Common myeloid progenitor, CD34-positive (primary cell): Measurements from ENCODE around the gene RBM39.

ENCODE experiments used
- CTCF ChIA-PET: fragments of 350-600 bp; sonication (Branson Sonifier 250); formaldehyde crosslinking; loops from one replicate; lab custom pipeline; 2021; ENCODE audit warnings: antibody characterized with exemption; lab: Charles Lee
- POLR2A ChIA-PET: fragments of 350-600 bp; sonication (Branson Sonifier 250); formaldehyde crosslinking; loops from one replicate; lab custom pipeline; 2021; ENCODE audit warnings: antibody characterized with exemption; lab: Charles Lee
- DNase-seq, 3 donors: peaks; one replicate each; pipeline versions ENCODE4 v3.0.0 to v3.0.0-alpha.2; 2013
- H3K27ac ChIP-seq, 2 experiments: 1 replicate in 1 of 2; 2 replicates in 1 of 2; pipeline ENCODE4 v1.7.0; 2013; ENCODE audit warnings: inconsistent platforms in 2 of 2, low read length in 2 of 2, mild to moderate bottlenecking in 2 of 2, low read depth in 1 of 2, moderate library complexity in 1 of 2; ENCODE audit not compliant: severe bottlenecking in 2 of 2, insufficient read depth in 1 of 2, poor library complexity in 1 of 2
- H3K27me3 ChIP-seq, 5 experiments: replicated peaks in 2 of 5; 1 replicate in 3 of 5; 2 replicates in 2 of 5; pipeline versions ENCODE4 v1.6.1 to v1.7.0; 2013; ENCODE audit warnings: low read length in 4 of 5, mild to moderate bottlenecking in 2 of 5, moderate library complexity in 2 of 5, inconsistent platforms in 1 of 5; ENCODE audit not compliant: insufficient read depth in 5 of 5, control insufficient read depth in 4 of 5
- H3K36me3 ChIP-seq, 4 experiments: 1 replicate in 2 of 4; 2 replicates in 2 of 4; pipeline versions ENCODE4 v1.6.1 to v1.7.0; 2013; ENCODE audit warnings: low read length in 3 of 4, control low read depth in 1 of 4, mild to moderate bottlenecking in 1 of 4; ENCODE audit not compliant: control insufficient read depth in 4 of 4, insufficient read depth in 4 of 4
- H3K4me1 ChIP-seq, 4 experiments: 1 replicate in 3 of 4; 2 replicates in 1 of 4; pipeline versions ENCODE4 v1.6.1 to v1.7.1; 2013; ENCODE audit warnings: low read length in 3 of 4, mild to moderate bottlenecking in 3 of 4, control low read depth in 1 of 4, inconsistent platforms in 1 of 4, moderate library complexity in 1 of 4; ENCODE audit not compliant: control insufficient read depth in 4 of 4, insufficient read depth in 4 of 4; ENCODE audit errors: control extremely low read depth in 1 of 4
- H3K4me3 ChIP-seq, 7 experiments: 1 replicate in 4 of 7; 2 replicates in 3 of 7; pipeline versions ENCODE4 v1.5.1 to v1.7.0; 2013; ENCODE audit warnings: mild to moderate bottlenecking in 7 of 7, low read length in 6 of 7, moderate library complexity in 6 of 7, inconsistent platforms in 2 of 7, low read depth in 2 of 7, control low read depth in 1 of 7; ENCODE audit not compliant: insufficient read depth in 4 of 7, control insufficient read depth in 1 of 7; ENCODE audit errors: extremely low read depth in 1 of 7
- H3K9me3 ChIP-seq, 5 experiments: 1 replicate in 4 of 5; 2 replicates in 1 of 5; pipeline versions ENCODE4 v1.6.1 to v1.7.1; 2013; ENCODE audit warnings: low read length in 4 of 5, mild to moderate bottlenecking in 2 of 5, inconsistent platforms in 1 of 5, low read depth in 1 of 5, moderate library complexity in 1 of 5; ENCODE audit not compliant: control insufficient read depth in 4 of 5, insufficient read depth in 2 of 5; ENCODE audit errors: control extremely low read depth in 1 of 5
- WGBS: methylation state at CpG from one replicate; pipeline ENCODE4 v1.1.5; 2013; ENCODE audit not compliant: insufficient coverage; 5-methylcytosine and 5-hydroxymethylcytosine counted together

The RBM39 gene

DNA sequence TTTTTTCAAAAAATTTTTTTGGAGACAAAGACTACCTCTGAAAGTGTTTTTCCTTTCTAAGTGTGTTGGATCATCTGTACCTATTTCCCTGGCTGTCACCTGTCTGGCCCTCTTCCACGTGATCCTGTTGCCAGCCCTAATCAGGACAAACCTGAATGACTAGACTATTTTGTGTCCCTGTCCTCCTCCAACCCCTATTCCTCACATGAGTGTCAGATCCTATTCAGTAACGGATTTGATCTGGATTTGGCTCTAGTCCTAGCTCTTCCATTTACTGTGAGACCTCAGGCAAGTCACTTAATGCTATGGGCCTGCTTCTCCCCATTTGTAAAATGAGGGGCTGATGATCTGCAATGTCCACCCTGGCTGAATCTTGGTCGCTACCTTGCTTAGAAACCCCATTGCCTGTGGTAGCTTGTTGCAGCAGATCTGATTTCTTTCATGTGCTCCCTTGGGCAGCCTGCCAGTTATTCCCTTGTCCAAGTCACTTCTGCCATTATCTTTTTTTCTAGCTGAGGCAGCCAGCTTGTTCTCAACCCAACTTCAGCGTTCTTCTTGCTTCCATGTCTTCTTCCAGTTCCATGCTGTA, 34.5 kb upstream of the RBM39 start:
- Histone ChIP-seq H3K36me3 (peaks cover 3 to 27% (median 10%) of the 10 kb centered on the region in 4 experiments), H3K4me1 (peaks cover 16 to 46% (median 36%) of the 10 kb centered on the region in 4 experiments), H3K9me3 (no peaks in the 10 kb centered on the region), H3K27me3 (no peaks in the 10 kb centered on the region), H3K4me3 (no peak overlapping the region), H3K27ac (peak overlapping the region in 1 of 2 experiments; percentile 25)
- peak in 1 of 3 donors; percentile 47 for DNase-seq
- WGBS: 97% methylated on average over 4 of the region's 4 CpGs
- POLR2A ChIA-PET: interaction anchor here (0.8 to 1.2 kb wide), 2 partner anchors 34 to 37 kb away, joined by 3 to 4 read pairs; partner anchors contain the start of gene RBM39
- CTCF ChIA-PET: interaction anchor here (0.9 to 1.5 kb wide), 4 partner anchors 11 to 40 kb away, joined by 3 to 4 read pairs (median 4); no protein-coding TSS in a partner anchor

DNA sequence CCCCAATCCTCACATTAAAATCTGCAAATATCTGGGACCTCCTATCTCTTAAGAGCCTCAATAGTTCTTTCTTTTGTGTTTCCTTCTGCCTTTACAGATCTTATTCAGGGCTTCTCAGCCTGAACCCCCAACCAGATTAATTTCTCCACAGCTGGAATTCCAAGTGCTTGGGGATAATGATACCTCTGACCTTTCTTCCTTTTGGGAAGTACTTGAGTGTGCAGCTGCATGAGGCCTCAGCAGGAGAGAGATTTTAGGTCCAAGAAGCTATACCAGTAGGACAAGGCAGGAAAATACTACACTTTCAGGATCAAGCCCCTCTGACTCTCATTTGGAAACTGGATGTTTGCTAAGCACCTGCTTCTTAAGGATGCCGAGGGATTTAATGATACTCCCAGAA, 32.3 kb upstream of the RBM39 start:
- ChIA-PET POLR2A (interaction anchor here (0.6 kb wide), 1 partner anchor 36 kb away, joined by 3 read pairs; no protein-coding TSS in a partner anchor), CTCF (interaction anchor here (1.2 kb wide), 1 partner anchor 110 kb away, joined by 3 read pairs; no protein-coding TSS in a partner anchor)
- H3K27ac ChIP-seq: no peak overlapping the region

DNA sequence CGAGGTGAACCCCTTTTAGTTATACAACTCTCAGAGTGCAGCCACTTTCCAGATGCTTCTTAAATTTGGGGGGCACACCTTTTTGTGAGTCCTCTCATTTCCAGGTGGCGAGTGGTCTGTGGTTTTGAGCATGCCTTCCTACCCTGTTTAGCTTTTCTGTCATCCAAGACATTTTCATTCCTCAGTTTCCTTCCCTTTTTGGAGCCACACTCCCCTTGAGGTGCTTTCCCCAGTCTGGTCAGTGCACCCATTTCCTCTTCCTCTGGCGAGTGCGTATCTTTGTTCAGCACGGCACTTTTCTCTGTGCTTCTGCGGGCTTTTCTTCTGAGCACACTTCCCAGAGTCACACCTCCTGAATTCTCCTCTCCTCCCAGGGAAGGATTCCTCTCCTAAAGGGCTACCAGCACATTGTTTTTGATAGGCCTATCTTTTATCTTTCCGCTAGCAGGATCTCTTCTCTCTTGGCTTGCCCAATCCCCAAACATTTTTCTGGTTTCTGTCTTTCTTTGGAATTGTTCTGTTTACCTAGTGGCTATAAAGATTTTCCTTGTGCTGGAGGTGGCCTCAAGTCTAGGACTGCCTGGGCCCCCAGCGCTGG, 31.2 kb upstream of the RBM39 start:
- no peaks in the 10 kb centered on the region for H3K9me3 ChIP-seq
- peaks cover 0 to 19% (median 7%) of the 10 kb centered on the region in 4 experiments for H3K36me3 ChIP-seq
- H3K4me1 ChIP-seq: peaks cover 34 to 78% (median 61%) of the 10 kb centered on the region in 4 experiments
- POLR2A ChIA-PET: interaction anchor here (2.9 kb wide), 1 partner anchor 30 kb away, joined by 51 read pairs; the partner anchor contains the start of gene RBM39
- H3K27ac ChIP-seq: peak overlapping the region; percentile 91 to 94
- peak; percentile 47 to 77 (median 76) for DNase-seq
- WGBS: 7% methylated on average over 7 of the region's 8 CpGs
- CTCF ChIA-PET: interaction anchor here (3.0 kb wide), 1 partner anchor 30 kb away, joined by 24 read pairs; the partner anchor contains the start of gene RBM39
- peak overlapping the region in 6 of 7 experiments; percentile 71 to 91 (median 80) for H3K4me3 ChIP-seq
- H3K27me3 ChIP-seq: no peaks in the 10 kb centered on the region

More for the DNA sequence above, 32.3 kb upstream of the RBM39 start:
- 100% methylated on average over 1 of the region's 1 CpG for WGBS
- H3K9me3 ChIP-seq: no peaks in the 10 kb centered on the region
- no peak for DNase-seq
- no peaks in the 10 kb centered on the region for H3K27me3 ChIP-seq
- peak overlapping the region in 2 of 7 experiments; percentile 11 to 31 for H3K4me3 ChIP-seq
- peaks cover 22 to 67% (median 49%) of the 10 kb centered on the region in 4 experiments for H3K4me1 ChIP-seq
- H3K36me3 ChIP-seq: peaks cover 0 to 21% (median 9%) of the 10 kb centered on the region in 4 experiments

DNA sequence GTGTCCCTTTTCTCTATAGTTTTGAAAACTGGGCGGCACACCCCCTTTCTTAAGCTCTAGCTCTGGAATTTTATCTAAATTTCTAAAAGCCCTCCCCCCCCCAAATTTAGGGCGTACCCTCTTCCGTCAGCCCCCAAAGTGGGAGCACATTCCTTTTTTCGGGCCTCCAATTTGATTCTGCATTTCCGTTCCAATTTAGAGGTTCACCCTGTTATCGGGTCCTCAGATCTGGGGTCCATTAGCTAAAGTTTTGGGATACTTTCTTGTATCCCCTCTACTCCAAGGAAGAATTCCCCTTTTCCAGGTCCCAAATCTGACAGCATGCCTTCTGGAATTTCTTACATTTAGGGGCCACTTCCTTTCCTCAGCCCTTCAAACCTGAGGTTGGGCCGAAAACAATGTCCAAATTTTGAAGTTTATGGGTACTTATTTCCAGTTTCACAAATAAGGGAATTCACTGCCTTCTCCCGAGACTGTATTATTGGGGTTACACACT, 30.6 kb upstream of the RBM39 start:
- peaks cover 34 to 84% (median 67%) of the 10 kb centered on the region in 4 experiments for H3K4me1 ChIP-seq
- no peaks in the 10 kb centered on the region for H3K9me3 ChIP-seq
- CTCF ChIA-PET: interaction anchor here (0.7 to 3.0 kb wide), 4 partner anchors 23 to 33 kb away, joined by 3 to 24 read pairs (median 6); partner anchors contain the start of gene RBM39
- DNase-seq: no peak
- peak overlapping the region in 6 of 7 experiments; percentile 71 to 91 (median 80) for H3K4me3 ChIP-seq
- H3K27ac ChIP-seq: peak overlapping the region; percentile 91 to 94
- 0% methylated on average over 6 of the region's 8 CpGs for WGBS
- H3K36me3 ChIP-seq: peaks cover 0 to 17% (median 7%) of the 10 kb centered on the region in 4 experiments
- H3K27me3 ChIP-seq: no peaks in the 10 kb centered on the region
- POLR2A ChIA-PET: interaction anchor here (0.5 to 2.9 kb wide), 4 partner anchors 11 to 44 kb away, joined by 3 to 51 read pairs (median 3); partner anchors contain the start of gene RBM39

DNA sequence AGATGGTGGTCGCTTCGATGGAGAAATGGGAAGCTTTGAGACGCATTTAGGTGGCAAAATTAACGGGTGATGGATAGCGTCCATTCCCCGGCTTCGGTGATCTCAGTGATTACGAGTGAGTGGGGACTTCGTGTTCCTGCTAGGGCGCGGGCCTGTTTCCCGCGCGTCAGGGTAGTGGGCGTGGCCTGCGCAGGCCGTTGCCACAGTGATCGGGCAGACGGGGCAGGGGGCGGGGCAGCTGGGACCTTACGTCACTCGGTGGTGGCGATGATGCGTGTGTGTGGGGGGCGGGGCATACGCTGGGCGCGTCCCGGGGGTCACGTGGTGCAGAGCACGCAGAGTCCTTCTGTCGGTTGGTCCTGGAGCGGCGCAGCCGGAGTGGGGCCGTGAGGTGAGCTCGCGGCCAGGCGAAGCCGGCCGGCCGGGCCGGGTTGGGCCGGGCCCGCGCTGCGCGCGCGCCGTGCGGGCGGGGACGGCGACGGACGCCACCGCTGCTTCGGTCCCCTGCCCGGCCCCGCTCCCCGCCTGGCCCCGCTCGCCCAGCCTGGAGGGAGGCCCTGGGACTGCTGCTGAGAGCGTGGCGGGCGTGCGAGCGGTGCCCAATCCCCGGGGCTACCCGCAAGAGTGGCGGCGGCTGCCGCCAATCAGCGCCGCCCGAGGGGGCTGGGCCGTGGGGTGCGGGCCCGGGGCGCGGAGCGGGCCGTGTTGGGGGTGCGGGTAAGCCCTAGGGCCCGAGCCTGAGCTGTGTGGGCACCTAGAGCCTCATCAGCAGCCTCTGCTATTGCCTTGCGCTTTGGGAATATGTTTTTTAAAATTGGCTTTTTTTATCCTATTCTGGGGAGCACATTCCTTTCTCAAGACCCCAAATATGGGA, 29.9 kb upstream of the RBM39 start, which contains the start of gene PHF20:
Gene PHF20, plus strand, starts transcription at position 327 of the 874 bp plus-strand sequence. CDS start 29,508 bp downstream, outside the sequence.
- DNase-seq: peak; percentile 98 to 99 (median 98)
- peak within 1 kb of the TSS; percentile 91 to 94 for H3K27ac ChIP-seq
- ChIA-PET POLR2A (interaction anchor here (0.5 to 2.9 kb wide), 10 partner anchors 10 to 44 kb away, joined by 3 to 51 read pairs (median 3); partner anchors contain the start of gene RBM39), CTCF (interaction anchor here (0.7 to 3.0 kb wide), 10 partner anchors 23 to 183 kb away, joined by 3 to 24 read pairs (median 5); partner anchors contain the start of genes RBM39 and SCAND1)
- peaks cover 0 to 12% (median 7%) of the 10 kb centered on the region in 4 experiments for H3K36me3 ChIP-seq
- H3K4me1 ChIP-seq: peaks cover 37 to 85% (median 71%) of the 10 kb centered on the region in 4 experiments
- 2% methylated on average over 63 of the region's 87 CpGs for WGBS
- H3K27me3 ChIP-seq: no peaks in the 10 kb centered on the region
- H3K9me3 ChIP-seq: no peaks in the 10 kb centered on the region
- H3K4me3 ChIP-seq: peak within 1 kb of the TSS; percentile 32 to 91 (median 76)

- ChIA-PET CTCF (interaction anchor here (0.8 to 3.0 kb wide), 7 partner anchors 26 to 113 kb away, joined by 4 to 24 read pairs (median 5); partner anchors contain the start of gene RBM39), POLR2A (interaction anchor here (0.7 to 2.9 kb wide), 8 partner anchors 13 to 43 kb away, joined by 3 to 51 read pairs (median 3); partner anchors contain the start of gene RBM39)
- DNase-seq: no peak
- peaks cover 0 to 9% (median 7%) of the 10 kb centered on the region in 4 experiments for H3K36me3 ChIP-seq
- H3K4me1 ChIP-seq: peaks cover 37 to 81% (median 68%) of the 10 kb centered on the region in 4 experiments
- WGBS: 89% methylated on average over 9 of the region's 9 CpGs
- peak overlapping the region; percentile 21 to 94 for H3K27ac ChIP-seq
- H3K4me3 ChIP-seq: peak overlapping the region in 2 of 7 experiments; percentile 16 to 33
- no peaks in the 10 kb centered on the region for H3K9me3 ChIP-seq
- no peaks in the 10 kb centered on the region for H3K27me3 ChIP-seq
Measured at GRCh38 chr20:35771367-35771688, 29.3 kb upstream of the RBM39 start.
